ENCODE results near the gene MCTP2.

- TF ChIP-seq KHSRP (IDR thresholded peaks at IDR 0.05): no peak
- no peak for TF ChIP-seq ZNF76 (CRISPR knock-in tag; IDR thresholded peaks at IDR 0.05; ENCODE audit: borderline replicate concordance)
- no peak for TF ChIP-seq BRD9 (IDR thresholded peaks at IDR 0.05; ENCODE audit: low read depth, partially characterized antibody)
- no peak for TF ChIP-seq POLR2A (conservative IDR thresholded peaks at IDR 0.05)
- TF ChIP-seq CTCF (IDR thresholded peaks at IDR 0.05 in 2 of 3, conservative IDR thresholded peaks at IDR 0.05 in 1 of 3; ENCODE audit: insufficient read depth in 2 of 3, low read depth in 1 of 3, low read length in 3 of 3): no peak
- TF ChIP-seq TARDBP (IDR thresholded peaks at IDR 0.05): no peak
- no peak for TF ChIP-seq ZBTB7A (IDR thresholded peaks at IDR 0.05; ENCODE audit: borderline replicate concordance, control insufficient read depth, low read depth, low read length)
Measured at GRCh38 chr15:94453227-94453988, 222.0 kb downstream of the MCTP2 start.

Data from K562 (cell line).